Measurements from ENCODE around the gene SCTR.

DNA sequence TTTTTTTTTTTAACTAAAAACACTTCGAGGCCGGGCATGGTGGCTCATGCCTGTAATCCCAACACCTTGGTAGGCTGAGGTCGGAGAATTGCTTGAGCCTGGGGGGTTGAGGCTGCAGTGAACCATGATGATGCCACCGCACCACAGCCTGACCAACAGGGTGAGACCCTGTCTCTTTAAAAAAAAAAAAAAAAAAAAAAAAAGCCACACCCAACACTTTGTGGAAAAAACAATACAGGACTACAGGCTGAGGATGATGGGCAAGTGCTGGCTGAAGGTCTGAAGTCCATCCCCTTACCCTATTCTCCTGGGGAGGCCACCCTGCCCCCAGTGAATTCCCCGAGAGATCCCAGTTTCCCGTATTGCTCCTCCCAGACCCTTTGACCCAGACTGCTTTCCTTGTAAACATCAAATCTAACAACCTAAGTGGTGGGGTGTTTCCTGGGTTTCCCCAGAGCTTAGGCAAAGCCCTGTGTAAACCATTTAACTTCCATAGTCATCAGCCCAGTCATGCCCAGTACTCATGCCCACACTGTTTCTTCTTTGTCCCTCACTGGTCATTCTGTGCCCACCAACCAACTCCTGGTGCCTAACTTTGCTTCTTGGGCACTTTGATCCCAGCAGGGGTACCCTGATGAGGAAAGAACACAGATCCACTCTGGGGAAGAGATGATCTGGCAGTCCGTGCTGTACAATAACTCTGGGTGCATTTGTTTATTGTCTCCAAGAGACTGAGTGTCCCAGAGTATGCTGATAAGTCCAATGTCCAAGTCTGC is 98.5 kb downstream of the SCTR start:
- no peak for TF ChIP-seq POLR2A (IDR thresholded peaks at IDR 0.05; ENCODE audit: low read depth, low read length)
- TF ChIP-seq POLR2AphosphoS5 (IDR thresholded peaks at IDR 0.05; ENCODE audit: low read depth, low read length), result no peak
